CD14-positive monocyte (primary cell): ENCODE results near the gene GH1. TPM values are rescaled to one million over a fixed set of nuclear protein-coding genes. Genes with fewer than 3 reads are reported as not detected.
"Not testable (repeated sequence)": the region's sequence is repeated elsewhere in the genome, so short reads cannot be mapped to it uniquely, and the experiment has no call there.

ENCODE experiments used
- DNase-seq, 3 donors: peaks; one replicate each; pipeline ENCODE4 v3.0.0-alpha.2; 2011 to 2022
- H2AFZ ChIP-seq: 2 replicates; pipeline ENCODE4 v1.6.0; 2012; ENCODE audit warnings: mild to moderate bottlenecking, low read depth, low read length, inconsistent platforms; ENCODE audit not compliant: insufficient read depth, poor library complexity, severe bottlenecking
- H3K27ac ChIP-seq, 2 donors: 1 replicate in 1 of 2; 2 replicates in 1 of 2; pipeline ENCODE4 v1.5.1; 2012 to 2013; ENCODE audit warnings: low read length in 2 of 2, control low read depth in 1 of 2, inconsistent platforms in 1 of 2, low read depth in 1 of 2, mild to moderate bottlenecking in 1 of 2
- H3K27me3 ChIP-seq, 2 donors: one replicate each; pipeline versions ENCODE4 v1.6.0 to v1.6.1; 2011 to 2013; ENCODE audit warnings: low read length in 2 of 2; ENCODE audit not compliant: control insufficient read depth in 2 of 2, insufficient read depth in 2 of 2
- H3K36me3 ChIP-seq, 2 donors: replicated peaks in 1 of 2; 1 replicate in 1 of 2; 2 replicates in 1 of 2; pipeline versions ENCODE4 v1.5.1 to v1.6.1; 2012 to 2013; ENCODE audit warnings: low read length in 2 of 2, control low read depth in 1 of 2, inconsistent platforms in 1 of 2, mild to moderate bottlenecking in 1 of 2; ENCODE audit not compliant: insufficient read depth in 2 of 2, control insufficient read depth in 1 of 2
- H3K4me1 ChIP-seq, 2 donors: 1 replicate in 1 of 2; 2 replicates in 1 of 2; pipeline versions ENCODE4 v1.5.1 to v1.6.1; 2012 to 2013; ENCODE audit warnings: low read length in 2 of 2, control low read depth in 1 of 2, inconsistent platforms in 1 of 2, mild to moderate bottlenecking in 1 of 2, moderate library complexity in 1 of 2; ENCODE audit not compliant: insufficient read depth in 2 of 2, control insufficient read depth in 1 of 2
- H3K4me2 ChIP-seq: replicated peaks from 2 replicates; pipeline ENCODE3; 2012; ENCODE audit warnings: low read length, moderate library complexity, mild to moderate bottlenecking; ENCODE audit not compliant: poor library complexity, severe bottlenecking; ENCODE audit errors: extremely low read depth
- H3K4me3 ChIP-seq, 3 experiments: fragments of 200-600 bp in 1 of 3; sonication (generic) in 1 of 3; replicated peaks in 1 of 3; 1 replicate in 2 of 3; 2 replicates in 1 of 3; pipeline ENCODE4 v1.5.1; 2011 to 2013; ENCODE audit warnings: low read length in 3 of 3, mild to moderate bottlenecking in 3 of 3, control low read depth in 2 of 3, low read depth in 2 of 3, inconsistent platforms in 1 of 3, moderate library complexity in 1 of 3
- H3K79me2 ChIP-seq: 2 replicates; pipeline ENCODE4 v1.6.0; 2012; ENCODE audit warnings: mild to moderate bottlenecking, control low read depth, inconsistent platforms, low read length, moderate library complexity; ENCODE audit not compliant: insufficient read depth
- H3K9ac ChIP-seq: 2 replicates; pipeline ENCODE4 v1.6.0; 2017; ENCODE audit warnings: low read length, mild to moderate bottlenecking; ENCODE audit not compliant: insufficient read depth, poor library complexity, severe bottlenecking
- H3K9me3 ChIP-seq, 2 donors: replicated peaks in 1 of 2; 1 replicate in 1 of 2; 2 replicates in 1 of 2; pipeline versions ENCODE4 v1.5.1 to v1.6.1; 2012 to 2013; ENCODE audit warnings: low read length in 2 of 2, control low read depth in 1 of 2; ENCODE audit not compliant: control insufficient read depth in 1 of 2, insufficient read depth in 1 of 2
- H4K20me1 ChIP-seq: 2 replicates; pipeline ENCODE4 v1.6.0; 2012; ENCODE audit warnings: mild to moderate bottlenecking, low read length, control low read depth, moderate library complexity; ENCODE audit not compliant: insufficient read depth
- H3K27ac Mint-ChIP-seq, 7 donors: one replicate each; pipeline ENCODE4 v1.8.0; 2020; ENCODE audit warnings: mild to moderate bottlenecking in 7 of 7, mixed read lengths in 7 of 7, moderate library complexity in 6 of 7, inconsistent platforms in 2 of 7
- H3K27me3 Mint-ChIP-seq, 3 donors: one replicate each; pipeline ENCODE4 v1.8.0; 2021 to 2022; ENCODE audit warnings: low read depth in 3 of 3, mild to moderate bottlenecking in 3 of 3, mixed read lengths in 3 of 3, moderate library complexity in 3 of 3, inconsistent platforms in 1 of 3
- H3K36me3 Mint-ChIP-seq, 2 donors: one replicate each; pipeline ENCODE4 v1.8.0; 2020; ENCODE audit warnings: mixed read lengths in 2 of 2, inconsistent platforms in 1 of 2, mild to moderate bottlenecking in 1 of 2
- H3K4me1 Mint-ChIP-seq: one replicate; pipeline ENCODE4 v1.8.0; 2020; ENCODE audit warnings: mild to moderate bottlenecking, mixed read lengths
- H3K4me3 Mint-ChIP-seq, 2 donors: one replicate each; pipeline ENCODE4 v1.8.0; 2020; ENCODE audit warnings: mild to moderate bottlenecking in 2 of 2, mixed read lengths in 2 of 2, moderate library complexity in 1 of 2
- H3K9me3 Mint-ChIP-seq, 7 donors: one replicate each; pipeline ENCODE4 v1.8.0; 2020 to 2022; ENCODE audit warnings: mixed read lengths in 7 of 7, mild to moderate bottlenecking in 6 of 7, moderate library complexity in 6 of 7, inconsistent platforms in 2 of 7
- WGBS: methylation state at CpG from one replicate; pipeline ENCODE4 v1.1.5; 2013; ENCODE audit warnings: missing lambda C conversion rate; ENCODE audit not compliant: insufficient coverage; 5-methylcytosine and 5-hydroxymethylcytosine counted together
- intact Hi-C, 2 donors: fragments of 100-400 bp; cut with micrococcal nuclease; formaldehyde crosslinking; loops; one replicate each; pipeline versions ENCODE4 v1.15.0 to v1.15.1; 2023
- polyA plus RNA-seq, 3 donors: library from polyadenylated mRNA; depleted of rRNA in 1 of 3; unstranded in 2 of 3; stranded (reverse) in 1 of 3; fragments of 300-500 nt in 2 of 3; fragments of >200 nt in 1 of 3; fragmentation: Illumina TruSeq in 2 of 3; gene quantifications; 1 replicate in 2 of 3; 2 replicates in 1 of 3; pipeline ENCODE4 v1.2.3, GENCODE V29; 2012 to 2021
- TF ChIP-seq, protein P1 (sequence below): fragments of 200-600 bp; IDR thresholded peaks from one replicate; pipeline ENCODE4 v1.8.0; 2022; ENCODE audit warnings: antibody characterized with exemption, mild to moderate bottlenecking

GH1 gene
- polyA plus RNA-seq, 3 donors = not detected

DNA sequence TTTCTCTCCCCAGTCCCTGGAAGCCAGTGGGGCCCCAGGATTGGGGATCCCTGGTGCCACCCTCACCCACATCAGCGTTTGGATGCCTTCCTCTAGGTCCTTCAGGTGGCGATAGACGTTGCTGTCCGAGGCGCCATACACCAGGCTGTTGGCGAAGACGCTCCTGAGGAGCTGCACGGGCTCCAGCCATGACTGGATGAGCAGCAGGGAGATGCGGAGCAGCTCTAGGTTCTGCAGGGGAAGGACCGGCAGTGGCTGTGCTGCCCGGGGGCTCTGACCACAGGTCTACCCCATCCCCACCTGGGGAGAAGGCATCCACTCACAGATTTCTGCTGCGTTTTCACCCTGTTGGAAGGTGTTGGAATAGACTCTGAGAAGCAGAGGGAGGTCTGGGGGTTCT, 37.9 kb downstream of the GH1 start:
- Mint-ChIP-seq H3K4me1 (no peaks in the 10 kb centered on the region), H3K4me3 (no peak overlapping the region), H3K27ac (no peak overlapping the region), H3K9me3 (no peaks in the 10 kb centered on the region), H3K27me3 (peaks cover 5 to 17% (median 14%) of the 10 kb centered on the region in 3 donors), H3K36me3 (no peaks in the 10 kb centered on the region)
- no peaks in the 10 kb centered on the region for H3K27me3 ChIP-seq
- WGBS = 90% methylated on average over 8 of the region's 12 CpGs
- no peak overlapping the region for H3K4me3 ChIP-seq
- H3K4me2 ChIP-seq = no peak overlapping the region
- intact Hi-C loops = no loop called here
- H3K4me1 ChIP-seq = no peaks in the 10 kb centered on the region
- TF ChIP-seq, protein P1, sequence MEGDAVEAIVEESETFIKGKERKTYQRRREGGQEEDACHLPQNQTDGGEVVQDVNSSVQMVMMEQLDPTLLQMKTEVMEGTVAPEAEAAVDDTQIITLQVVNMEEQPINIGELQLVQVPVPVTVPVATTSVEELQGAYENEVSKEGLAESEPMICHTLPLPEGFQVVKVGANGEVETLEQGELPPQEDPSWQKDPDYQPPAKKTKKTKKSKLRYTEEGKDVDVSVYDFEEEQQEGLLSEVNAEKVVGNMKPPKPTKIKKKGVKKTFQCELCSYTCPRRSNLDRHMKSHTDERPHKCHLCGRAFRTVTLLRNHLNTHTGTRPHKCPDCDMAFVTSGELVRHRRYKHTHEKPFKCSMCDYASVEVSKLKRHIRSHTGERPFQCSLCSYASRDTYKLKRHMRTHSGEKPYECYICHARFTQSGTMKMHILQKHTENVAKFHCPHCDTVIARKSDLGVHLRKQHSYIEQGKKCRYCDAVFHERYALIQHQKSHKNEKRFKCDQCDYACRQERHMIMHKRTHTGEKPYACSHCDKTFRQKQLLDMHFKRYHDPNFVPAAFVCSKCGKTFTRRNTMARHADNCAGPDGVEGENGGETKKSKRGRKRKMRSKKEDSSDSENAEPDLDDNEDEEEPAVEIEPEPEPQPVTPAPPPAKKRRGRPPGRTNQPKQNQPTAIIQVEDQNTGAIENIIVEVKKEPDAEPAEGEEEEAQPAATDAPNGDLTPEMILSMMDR = no peak
- DNase-seq = no peak
- H2AFZ ChIP-seq = no peak overlapping the region
- H4K20me1 ChIP-seq = no peaks in the 10 kb centered on the region
- H3K79me2 ChIP-seq = no peaks in the 10 kb centered on the region
- H3K9me3 ChIP-seq = no peaks in the 10 kb centered on the region
- H3K36me3 ChIP-seq = no peaks in the 10 kb centered on the region
- H3K27ac ChIP-seq = no peak overlapping the region
- no peak overlapping the region for H3K9ac ChIP-seq

GRCh38 chr17:63878413-63878812, 40.2 kb downstream of the GH1 start:
- intact Hi-C loops, H3K9ac ChIP-seq, H3K36me3 ChIP-seq, H3K27ac ChIP-seq, DNase-seq, H3K4me1 Mint-ChIP-seq, H3K79me2 ChIP-seq, H3K4me3 ChIP-seq, H3K36me3 Mint-ChIP-seq, H2AFZ ChIP-seq, H3K9me3 Mint-ChIP-seq, H3K4me2 ChIP-seq, H3K27me3 ChIP-seq, H3K4me1 ChIP-seq, H3K27ac Mint-ChIP-seq, H3K4me3 Mint-ChIP-seq, H4K20me1 ChIP-seq, H3K9me3 ChIP-seq: not testable (repeated sequence)
- 96% methylated on average over 7 of the region's 9 CpGs for WGBS
- peaks cover 7 to 14% (median 7%) of the 10 kb centered on the region in 3 donors for H3K27me3 Mint-ChIP-seq

- H3K27me3 Mint-ChIP-seq = not testable (repeated sequence)
- H3K27ac Mint-ChIP-seq = peak overlapping the region in 1 of 7 donors; percentile 54
Observed at GRCh38 chr17:63874693-63875092, 43.9 kb downstream of the GH1 start.

DNA sequence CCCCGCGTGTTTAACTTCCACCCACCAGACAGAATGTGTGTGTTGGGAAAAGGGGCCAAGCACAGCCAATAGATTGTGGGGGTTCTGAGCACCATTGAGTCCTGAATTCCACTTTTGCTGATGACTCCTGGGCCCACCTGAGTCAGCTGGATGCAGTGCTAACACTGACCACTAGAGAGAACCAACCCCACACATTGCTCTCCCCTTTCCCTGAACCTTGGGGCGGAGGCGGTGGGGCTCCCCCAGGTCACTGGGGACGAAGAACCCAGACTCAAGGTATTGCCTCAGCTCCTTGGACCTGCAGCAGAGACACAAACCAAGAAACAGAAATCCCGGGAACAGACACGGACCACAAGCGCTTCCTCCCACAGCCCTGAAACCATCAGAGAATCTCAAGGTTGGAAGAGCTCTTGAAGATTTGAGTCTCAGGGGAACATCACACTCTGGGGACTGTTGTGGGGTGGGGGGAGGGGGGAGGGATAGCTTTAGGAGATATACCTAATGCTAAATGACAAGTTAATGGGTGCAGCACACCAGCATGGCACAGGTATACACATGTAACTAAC, 44.5 kb downstream of the GH1 start:
- H3K27ac Mint-ChIP-seq, H3K27me3 ChIP-seq, H3K4me2 ChIP-seq, H3K36me3 Mint-ChIP-seq, intact Hi-C loops, H3K4me3 Mint-ChIP-seq, DNase-seq, H3K9ac ChIP-seq, H3K79me2 ChIP-seq, H3K4me1 Mint-ChIP-seq, H3K4me3 ChIP-seq, H4K20me1 ChIP-seq, H3K4me1 ChIP-seq, H3K27ac ChIP-seq, H3K9me3 Mint-ChIP-seq, H3K27me3 Mint-ChIP-seq, H3K36me3 ChIP-seq, H2AFZ ChIP-seq, H3K9me3 ChIP-seq: not testable (repeated sequence)
- no CpG with 5 or more reads among the region's 8 CpGs for WGBS

More at GRCh38 chr17:63874693-63875092, 43.9 kb downstream of the GH1 start:
- DNase-seq, H3K4me1 Mint-ChIP-seq, H3K4me2 ChIP-seq, H3K79me2 ChIP-seq, H3K9ac ChIP-seq, H3K4me3 ChIP-seq, H3K9me3 ChIP-seq, H4K20me1 ChIP-seq, H3K27me3 ChIP-seq, H2AFZ ChIP-seq, H3K9me3 Mint-ChIP-seq, H3K36me3 Mint-ChIP-seq, H3K27ac ChIP-seq, H3K36me3 ChIP-seq, intact Hi-C loops, H3K4me1 ChIP-seq: not testable (repeated sequence)
- WGBS = no CpG with 5 or more reads among the region's 6 CpGs
- peak overlapping the region in 1 of 2 donors; percentile 31 for H3K4me3 Mint-ChIP-seq
